Keratinocyte (primary cell): ENCODE results near the gene COL8A2.

Source experiments
- CTCF ChIP-seq, 3 experiments: IDR thresholded peaks in 1 of 3; conservative IDR thresholded peaks in 1 of 3; optimal IDR thresholded peaks in 1 of 3; 2 replicates in 2 of 3; 3 replicates in 1 of 3; pipeline versions ENCODE3 to v1.5.1; 2011; ENCODE audit warnings: low read length in 3 of 3, mild to moderate bottlenecking in 3 of 3, moderate library complexity in 2 of 3, control low read depth in 1 of 3, inconsistent platforms in 1 of 3; ENCODE audit not compliant: insufficient read depth in 2 of 3; ENCODE audit errors: extremely low read depth in 1 of 3
- EZH2 ChIP-seq: IDR thresholded peaks from one replicate; pipeline ENCODE4 v1.6.1; 2012; ENCODE audit warnings: inconsistent platforms, mild to moderate bottlenecking, low read length, moderate library complexity

DNA sequence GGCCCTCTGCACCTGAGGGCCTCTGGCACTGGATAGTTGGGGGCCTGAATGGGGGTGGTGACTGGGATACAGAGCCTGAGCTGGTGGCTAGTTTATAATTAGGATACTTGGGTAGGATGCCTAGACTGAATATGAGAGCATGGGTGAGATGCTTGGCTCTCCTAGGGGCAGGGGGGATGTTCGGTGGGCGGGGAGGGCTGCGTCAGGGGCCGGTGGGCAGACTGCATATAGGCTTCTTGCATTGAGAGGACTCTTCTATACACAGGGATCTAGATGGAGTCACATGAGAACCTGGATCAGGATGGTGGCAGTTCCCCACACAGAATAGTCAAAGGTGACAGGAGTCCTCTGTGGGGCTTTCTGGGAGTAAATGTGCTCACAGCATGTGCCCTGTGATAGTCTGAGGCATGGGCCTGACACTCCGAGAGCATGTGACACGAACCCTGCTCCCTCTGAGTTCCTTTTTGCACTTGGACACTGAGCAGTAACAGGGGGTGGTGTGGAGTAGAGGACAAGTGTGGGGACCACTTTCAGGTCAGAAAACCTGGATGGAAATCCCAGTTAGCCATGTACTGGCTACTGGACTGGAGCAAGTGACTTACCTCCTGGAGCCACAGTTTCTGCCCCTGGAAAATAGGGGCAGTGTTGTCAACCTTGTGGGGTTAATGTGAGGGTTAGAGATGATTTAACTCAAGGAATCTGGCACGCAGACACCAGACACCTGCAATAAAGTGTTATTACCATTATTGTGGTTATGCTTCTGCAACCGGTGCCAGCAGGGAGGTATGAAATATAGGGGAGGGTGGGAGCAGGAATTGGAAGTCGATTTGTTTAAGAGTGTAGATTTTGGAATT lies 33.2 kb upstream of the COL8A2 start:
- TF ChIP-seq CTCF (optimal IDR thresholded peaks at IDR 0.05 in 1 of 3, IDR thresholded peaks at IDR 0.05 in 1 of 3, conservative IDR thresholded peaks at IDR 0.05 in 1 of 3; ENCODE audit: extremely low read depth in 1 of 3, insufficient read depth in 2 of 3, low read length in 3 of 3) (no peak), EZH2 (no peak)
